GM23338 (cell line): Measurements from ENCODE around the gene JAKMIP2.

Source experiments
- CTCF ChIP-seq, 2 experiments: fragments of 200-600 bp in 1 of 2; sonication (generic) in 1 of 2; conservative IDR thresholded peaks; 2 replicates each; pipeline versions ENCODE4 v1.5.1 to v1.6.1; 2016 to 2017; ENCODE audit warnings: antibody characterized with exemption in 2 of 2, low read depth in 2 of 2, mild to moderate bottlenecking in 2 of 2, moderate library complexity in 1 of 2
- EZH2 ChIP-seq: fragments of 200-600 bp; sonication (generic); IDR thresholded peaks from one replicate; pipeline ENCODE4 v1.8.0; 2017; ENCODE audit warnings: antibody characterized with exemption, mild to moderate bottlenecking, low read depth; ENCODE audit not compliant: unreplicated experiment
- EZH2phosphoT487 ChIP-seq: fragments of 200-600 bp; sonication (generic); IDR thresholded peaks from one replicate; pipeline ENCODE4 v1.8.1; 2018; ENCODE audit warnings: antibody characterized with exemption; ENCODE audit not compliant: unreplicated experiment
- JUNB ChIP-seq: IDR thresholded peaks from one replicate; pipeline ENCODE4 v1.6.1; 2016; ENCODE audit warnings: antibody characterized with exemption; ENCODE audit not compliant: unreplicated experiment
- POLR2AphosphoS5 ChIP-seq: IDR thresholded peaks from 2 replicates; pipeline ENCODE4 v1.6.1; 2016; ENCODE audit warnings: antibody characterized with exemption, low read depth
- REST ChIP-seq: IDR thresholded peaks from one replicate; pipeline ENCODE4 v1.6.1; 2018; ENCODE audit warnings: antibody characterized with exemption; ENCODE audit not compliant: unreplicated experiment

- no peak for TF ChIP-seq CTCF (conservative IDR thresholded peaks at IDR 0.05; ENCODE audit: low read depth in 2 of 2)
- no peak for TF ChIP-seq POLR2AphosphoS5
- TF ChIP-seq EZH2phosphoT487: no peak
- TF ChIP-seq EZH2: no peak
- no peak for TF ChIP-seq JUNB
- TF ChIP-seq REST: no peak
Measured at GRCh38 chr5:147760086-147760875, 22.2 kb downstream of the JAKMIP2 start.
